Loucy (cell line): ENCODE data around the gene SLC35G2.

Experiments
- CTCF ChIP-seq: fragments of 200-600 bp; sonication (generic); conservative IDR thresholded peaks from 2 replicates; pipeline ENCODE4 v1.5.1; 2014; ENCODE audit warnings: mild to moderate bottlenecking, antibody characterized with exemption, low read length
- EZH2phosphoT487 ChIP-seq: fragments of 200-600 bp; IDR thresholded peaks from 2 replicates; pipeline ENCODE4 v1.6.1; 2018; ENCODE audit warnings: antibody characterized with exemption, mild to moderate bottlenecking, moderate library complexity, borderline replicate concordance

- no peak for TF ChIP-seq CTCF
- TF ChIP-seq EZH2phosphoT487, result no peak
These were observed 85.8 kb downstream of the SLC35G2 start for GRCh38 chr3:136904746-136905145.
